ENCODE results near the gene HSH2D. TPM values are rescaled to one million over a fixed set of nuclear protein-coding genes. Genes with fewer than 3 reads are reported as not detected.
"Not testable (repeated sequence)": the region's sequence is repeated elsewhere in the genome, so short reads cannot be mapped to it uniquely, and the experiment has no call there.

Gene HSH2D
- total RNA-seq, 1 experiment from 2014 or later = not detected

GRCh38 chr19:16155128-16155527, 11.6 kb downstream of the HSH2D start:
- Histone ChIP-seq H3K4me3 (no peak overlapping the region), H3K36me3 (no peaks in the 10 kb centered on the region), H3K9me3 (replicated peaks) (no peaks in the 10 kb centered on the region), H3K4me1 (replicated peaks) (no peaks in the 10 kb centered on the region), H3K27ac (no peak overlapping the region), H3K27me3 (replicated peaks) (no peaks in the 10 kb centered on the region)
- no peak for DNase-seq (ENCODE audit: low read depth in 1 of 2, low spot score in 2 of 2)

DNA sequence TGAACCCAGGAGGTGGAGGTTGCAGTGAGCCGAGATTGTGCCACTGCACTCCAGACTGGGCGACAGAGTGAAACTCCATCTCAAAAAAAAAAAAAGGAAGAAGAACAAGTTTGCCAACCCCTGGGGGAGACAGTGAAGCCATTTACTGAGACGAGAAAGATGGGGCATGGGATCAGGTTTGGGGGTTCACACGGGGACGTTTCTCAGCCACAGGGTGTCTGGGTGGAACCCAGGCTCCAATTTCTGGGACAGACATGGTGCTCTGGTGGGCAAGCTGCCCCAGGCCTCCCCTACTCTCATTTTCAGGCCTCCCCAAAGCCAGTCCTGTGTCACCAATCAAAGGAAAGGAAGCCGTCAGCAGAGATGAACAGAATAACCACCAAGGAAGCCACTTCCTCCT, 13.4 kb downstream of the HSH2D start:
- Histone ChIP-seq H3K36me3 (no peaks in the 10 kb centered on the region), H3K27ac (no peak overlapping the region), H3K9me3 (replicated peaks) (no peaks in the 10 kb centered on the region), H3K27me3 (replicated peaks) (no peaks in the 10 kb centered on the region), H3K4me1 (replicated peaks) (peaks cover 12% of the 10 kb centered on the region), H3K4me3 (no peak overlapping the region)
- DNase-seq (ENCODE audit: low read depth in 1 of 2, low spot score in 2 of 2) = no peak

DNA sequence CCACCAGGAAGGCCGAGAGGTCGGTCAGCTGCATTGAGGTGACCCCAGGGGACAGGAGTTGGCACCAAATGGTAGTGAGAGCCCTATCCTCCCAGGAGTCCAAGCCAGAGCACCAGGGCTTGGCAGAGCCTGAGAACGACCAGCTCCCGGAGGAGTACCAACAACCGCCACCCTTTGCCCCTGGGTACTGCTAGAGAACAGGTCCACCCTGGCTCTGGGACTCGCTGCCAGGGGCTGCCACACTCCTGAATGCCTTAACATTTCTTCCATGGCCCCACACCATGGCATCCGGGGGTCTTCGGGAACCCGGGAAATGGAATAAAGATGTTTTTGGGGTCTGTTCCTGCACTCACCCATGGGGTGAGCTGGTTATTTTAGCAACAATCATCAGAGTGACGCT, 14.1 kb downstream of the HSH2D start:
- H3K4me1 ChIP-seq (replicated peaks) = peaks cover 12% of the 10 kb centered on the region
- no peak for DNase-seq (ENCODE audit: low read depth in 1 of 2, low spot score in 2 of 2)
- no peaks in the 10 kb centered on the region for H3K9me3 ChIP-seq (replicated peaks)

GRCh38 chr19:16159655-16160054, 16.2 kb downstream of the HSH2D start:
- peaks cover 17% of the 10 kb centered on the region for H3K4me1 ChIP-seq (replicated peaks)
- no peaks in the 10 kb centered on the region for H3K36me3 ChIP-seq
- no peak overlapping the region for H3K27ac ChIP-seq
- no peak for DNase-seq (ENCODE audit: low read depth in 1 of 2, low spot score in 2 of 2)
- H3K27me3 ChIP-seq (replicated peaks) = no peaks in the 10 kb centered on the region
- H3K9me3 ChIP-seq (replicated peaks) = no peaks in the 10 kb centered on the region
- H3K4me3 ChIP-seq = no peak overlapping the region

More for the DNA sequence above, 14.1 kb downstream of the HSH2D start:
- H3K27ac ChIP-seq = no peak overlapping the region
- H3K4me3 ChIP-seq = no peak overlapping the region
- no peaks in the 10 kb centered on the region for H3K36me3 ChIP-seq
- H3K27me3 ChIP-seq (replicated peaks) = no peaks in the 10 kb centered on the region

GRCh38 chr19:16160445-16160942, 17.0 kb downstream of the HSH2D start:
- no peaks in the 10 kb centered on the region for H3K27me3 ChIP-seq (replicated peaks)
- no peak for DNase-seq (ENCODE audit: low read depth in 1 of 2, low spot score in 2 of 2)
- H3K36me3 ChIP-seq = no peaks in the 10 kb centered on the region
- no peak overlapping the region for H3K4me3 ChIP-seq
- H3K4me1 ChIP-seq (replicated peaks) = peaks cover 17% of the 10 kb centered on the region
- no peak overlapping the region for H3K27ac ChIP-seq
- H3K9me3 ChIP-seq (replicated peaks) = no peaks in the 10 kb centered on the region

DNA sequence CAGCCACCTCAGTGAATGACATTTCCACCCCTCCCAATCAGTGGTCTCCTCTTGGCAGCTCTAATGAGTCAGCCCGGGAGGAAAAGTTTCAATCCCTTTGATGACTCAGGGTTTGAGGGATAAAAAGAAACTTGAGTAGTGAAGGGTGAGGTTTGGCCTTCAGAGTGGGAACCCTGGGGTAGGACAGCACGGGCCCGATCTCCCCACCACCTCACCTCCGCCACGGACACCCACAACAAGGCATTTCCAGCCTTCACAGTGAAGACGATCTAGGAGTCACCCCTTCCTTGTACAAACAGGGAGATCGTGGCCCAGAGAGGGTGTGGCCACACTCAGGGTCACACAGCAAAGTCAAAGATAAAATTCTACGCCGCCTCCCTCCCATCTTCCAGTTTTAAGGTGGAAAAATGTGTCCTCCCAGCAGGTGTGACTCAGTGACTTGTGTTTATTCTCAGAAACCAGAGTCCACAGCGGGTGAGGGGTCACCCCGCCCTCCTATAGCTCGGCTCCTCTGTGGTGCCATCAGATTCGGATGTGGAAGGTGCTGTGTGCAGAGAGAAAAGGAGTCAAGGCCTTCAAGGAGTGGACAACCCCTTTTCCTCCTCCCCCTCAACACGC, 17.6 kb downstream of the HSH2D start:
- Histone ChIP-seq H3K4me1 (replicated peaks) (peaks cover 17% of the 10 kb centered on the region), H3K4me3 (no peak overlapping the region), H3K36me3 (no peaks in the 10 kb centered on the region), H3K27ac (peak overlapping the region; percentile 30; the same call in 1 of the 2 replicates), H3K9me3 (replicated peaks) (no peaks in the 10 kb centered on the region), H3K27me3 (replicated peaks) (no peaks in the 10 kb centered on the region)
- DNase-seq (ENCODE audit: low read depth in 1 of 2, low spot score in 2 of 2) = peak in 1 of 2 experiments; percentile 61

DNA sequence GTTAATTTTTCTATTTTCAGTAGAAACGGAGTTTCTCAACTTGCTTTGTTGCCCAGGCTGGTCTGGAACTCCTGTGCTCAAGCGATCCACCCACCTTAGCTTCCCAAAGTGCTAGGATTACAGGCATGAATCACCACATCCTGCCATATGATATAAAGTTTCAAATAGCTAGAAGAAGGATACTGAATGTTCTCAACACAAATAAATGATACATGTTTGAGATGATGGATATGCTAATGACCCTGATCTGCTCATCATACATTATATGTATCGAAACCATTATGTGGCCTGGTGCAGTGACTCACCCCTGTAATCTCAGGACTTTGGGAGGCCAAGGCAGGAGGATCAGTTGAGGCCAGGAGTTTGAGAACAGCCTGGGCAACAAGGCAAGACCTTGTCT, 18.4 kb downstream of the HSH2D start:
- Histone ChIP-seq H3K9me3 (replicated peaks) (no peaks in the 10 kb centered on the region), H3K36me3 (no peaks in the 10 kb centered on the region), H3K4me3 (no peak overlapping the region), H3K4me1 (replicated peaks) (peaks cover 17% of the 10 kb centered on the region), H3K27ac (no peak overlapping the region), H3K27me3 (replicated peaks) (no peaks in the 10 kb centered on the region)
- peak in 1 of 2 experiments; percentile 26 for DNase-seq (ENCODE audit: low read depth in 1 of 2, low spot score in 2 of 2)

GRCh38 chr19:16164222-16164890, 20.9 kb downstream of the HSH2D start:
- Histone ChIP-seq H3K4me3 (no peak overlapping the region), H3K4me1 (replicated peaks) (peaks cover 17% of the 10 kb centered on the region), H3K9me3 (replicated peaks) (no peaks in the 10 kb centered on the region), H3K27ac (no peak overlapping the region), H3K27me3 (replicated peaks) (no peaks in the 10 kb centered on the region), H3K36me3 (no peaks in the 10 kb centered on the region)
- no peak for DNase-seq (ENCODE audit: low read depth in 1 of 2, low spot score in 2 of 2)

DNA sequence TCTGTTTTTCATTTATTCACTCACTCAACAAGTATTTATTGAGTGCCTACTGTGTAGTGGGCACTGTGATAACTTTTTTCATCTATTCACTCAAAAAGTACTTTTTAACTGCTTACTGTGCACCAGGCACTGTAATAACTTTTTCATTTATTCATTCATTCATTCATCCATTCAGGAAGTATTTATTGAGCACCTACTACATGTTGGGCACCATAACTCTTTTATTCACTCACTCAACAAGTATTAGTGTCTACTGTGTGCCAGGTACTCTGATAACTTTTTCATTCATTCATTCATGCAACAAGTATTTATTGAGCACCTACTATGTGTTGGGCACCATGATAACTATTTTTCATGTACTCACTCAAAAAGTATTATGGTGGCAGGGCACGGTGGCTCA, 22.9 kb downstream of the HSH2D start:
- Histone ChIP-seq H3K27me3 (replicated peaks) (no peaks in the 10 kb centered on the region), H3K36me3 (no peaks in the 10 kb centered on the region), H3K4me3 (no peak overlapping the region), H3K9me3 (replicated peaks) (no peaks in the 10 kb centered on the region), H3K27ac (no peak overlapping the region), H3K4me1 (replicated peaks) (peaks cover 8% of the 10 kb centered on the region)
- no peak for DNase-seq (ENCODE audit: low read depth in 1 of 2, low spot score in 2 of 2)

DNA sequence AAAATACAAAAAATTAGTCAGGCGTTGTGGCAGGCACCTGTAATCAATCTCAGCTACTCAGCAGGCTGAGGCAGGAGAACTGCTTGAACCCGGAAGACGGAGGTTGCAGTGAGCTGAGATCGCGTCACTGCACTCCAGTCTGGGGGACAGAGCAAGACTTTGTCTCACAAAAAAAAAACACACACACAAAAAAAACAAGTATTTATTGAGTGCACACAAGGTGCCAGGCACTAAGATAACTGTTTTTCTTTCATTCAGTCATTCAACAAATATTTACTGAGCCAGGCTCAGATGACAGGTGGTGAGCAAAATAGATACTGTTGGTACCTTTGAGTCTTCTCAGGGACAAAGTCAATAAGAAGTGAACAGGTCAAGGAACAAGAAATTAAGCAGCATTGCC, 23.6 kb downstream of the HSH2D start:
- H3K4me3 ChIP-seq = no peak overlapping the region
- no peaks in the 10 kb centered on the region for H3K9me3 ChIP-seq (replicated peaks)
- H3K4me1 ChIP-seq (replicated peaks) = peaks cover 5% of the 10 kb centered on the region
- no peaks in the 10 kb centered on the region for H3K27me3 ChIP-seq (replicated peaks)
- H3K36me3 ChIP-seq = no peaks in the 10 kb centered on the region
- no peak overlapping the region for H3K27ac ChIP-seq
- no peak for DNase-seq (ENCODE audit: low read depth in 1 of 2, low spot score in 2 of 2)

- Histone ChIP-seq H3K27ac (no peak overlapping the region), H3K27me3 (replicated peaks) (no peaks in the 10 kb centered on the region), H3K9me3 (replicated peaks) (no peaks in the 10 kb centered on the region), H3K4me1 (replicated peaks) (no peaks in the 10 kb centered on the region), H3K36me3 (no peaks in the 10 kb centered on the region), H3K4me3 (no peak overlapping the region)
- no peak for DNase-seq (ENCODE audit: low read depth in 1 of 2, low spot score in 2 of 2)
Observed at GRCh38 chr19:16168465-16169081, 25.1 kb downstream of the HSH2D start.

- Histone ChIP-seq H3K27ac (no peak overlapping the region), H3K9me3 (replicated peaks) (no peaks in the 10 kb centered on the region), H3K36me3 (no peaks in the 10 kb centered on the region), H3K4me3 (no peak overlapping the region), H3K27me3 (replicated peaks) (no peaks in the 10 kb centered on the region), H3K4me1 (replicated peaks) (no peaks in the 10 kb centered on the region)
- DNase-seq (ENCODE audit: low read depth in 1 of 2, low spot score in 2 of 2) = no peak
Observed at GRCh38 chr19:16170134-16170533, 26.6 kb downstream of the HSH2D start.

- no peak for DNase-seq (ENCODE audit: low read depth in 1 of 2, low spot score in 2 of 2)
- Histone ChIP-seq H3K4me3 (no peak overlapping the region), H3K36me3 (no peaks in the 10 kb centered on the region), H3K27ac (no peak overlapping the region), H3K4me1 (replicated peaks) (peaks cover 8% of the 10 kb centered on the region), H3K9me3 (replicated peaks) (no peaks in the 10 kb centered on the region), H3K27me3 (replicated peaks) (no peaks in the 10 kb centered on the region)
Observed at GRCh38 chr19:16175954-16176353, 32.5 kb downstream of the HSH2D start.

DNA sequence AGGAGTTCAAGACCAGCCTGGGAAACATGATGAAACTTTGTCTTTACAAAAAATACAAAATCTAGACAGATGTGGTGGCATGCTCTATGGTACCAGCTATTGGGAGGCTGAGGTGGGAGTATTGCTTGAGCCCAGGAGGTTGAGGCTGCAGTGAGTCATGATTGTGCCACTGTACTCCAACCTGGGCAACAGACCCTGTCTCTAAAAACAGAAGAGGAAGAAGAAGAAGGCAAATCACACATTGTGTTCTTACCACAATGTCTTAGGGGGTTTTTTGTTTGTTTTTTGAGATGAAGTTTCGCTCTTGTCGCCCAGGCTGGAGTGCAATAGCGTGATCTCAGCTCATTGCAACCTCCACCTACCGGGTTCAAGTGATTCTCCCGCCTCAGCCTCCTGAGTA, 35.4 kb downstream of the HSH2D start:
- H3K4me1 ChIP-seq (replicated peaks) = peaks cover 13% of the 10 kb centered on the region
- H3K27ac ChIP-seq; H3K9me3 ChIP-seq (replicated peaks); H3K36me3 ChIP-seq; H3K4me3 ChIP-seq; H3K27me3 ChIP-seq (replicated peaks); DNase-seq (ENCODE audit: low read depth in 1 of 2, low spot score in 2 of 2): not testable (repeated sequence)
